Measurements from ENCODE around the gene RALGPS1.

GRCh38 chr9:127153501-127153900 is 238.9 kb downstream of the RALGPS1 start:
- TF ChIP-seq EZH2 (IDR thresholded peaks at IDR 0.05): no peak
- TF ChIP-seq CTCF (IDR thresholded peaks at IDR 0.05): no peak
- TF ChIP-seq EZH2phosphoT487 (IDR thresholded peaks at IDR 0.05): no peak
